Measurements from ENCODE around the gene GPAT3.
"Not testable (repeated sequence)": the region's sequence is repeated elsewhere in the genome, so short reads cannot be mapped to it uniquely, and the experiment has no call there.

The GPAT3 gene

GRCh38 chr4:83572848-83573247 lies 36.9 kb downstream of the GPAT3 start:
- DNase-seq (ENCODE audit: low spot score) = no peak
- no peak for TF ChIP-seq CTCF (IDR thresholded peaks at IDR 0.05; ENCODE audit: borderline replicate concordance, control extremely low read depth, extremely low read depth, insufficient read depth, missing control alignments)
- in situ Hi-C loops (cut with MboI; ENCODE audit: low sequenced_read_pairs, unreplicated experiment) = no loop called here

DNA sequence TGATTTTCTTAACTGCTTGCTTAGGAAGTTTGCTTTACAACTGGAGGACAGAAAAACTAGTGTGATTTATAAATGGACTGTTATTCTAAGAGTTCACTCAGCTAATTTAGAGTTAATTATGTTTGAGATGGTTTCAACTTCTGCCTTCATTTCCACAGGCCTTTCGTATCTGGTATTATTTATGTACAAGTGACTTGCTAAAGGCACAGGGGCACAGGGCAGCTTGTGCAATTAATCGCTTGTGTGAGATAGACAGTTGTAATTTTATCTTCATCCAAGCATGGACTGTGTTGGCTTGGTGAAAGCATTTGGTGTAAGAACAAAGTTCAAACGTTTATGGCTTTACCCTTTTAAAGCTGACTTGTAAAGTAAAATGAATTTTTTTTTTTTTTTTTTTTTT lies 38.3 kb downstream of the GPAT3 start:
- in situ Hi-C loops (cut with MboI; ENCODE audit: low sequenced_read_pairs, unreplicated experiment) = no loop called here
- no peak for TF ChIP-seq CTCF (IDR thresholded peaks at IDR 0.05; ENCODE audit: borderline replicate concordance, control extremely low read depth, extremely low read depth, insufficient read depth, missing control alignments)
- DNase-seq (ENCODE audit: low spot score) = no peak

DNA sequence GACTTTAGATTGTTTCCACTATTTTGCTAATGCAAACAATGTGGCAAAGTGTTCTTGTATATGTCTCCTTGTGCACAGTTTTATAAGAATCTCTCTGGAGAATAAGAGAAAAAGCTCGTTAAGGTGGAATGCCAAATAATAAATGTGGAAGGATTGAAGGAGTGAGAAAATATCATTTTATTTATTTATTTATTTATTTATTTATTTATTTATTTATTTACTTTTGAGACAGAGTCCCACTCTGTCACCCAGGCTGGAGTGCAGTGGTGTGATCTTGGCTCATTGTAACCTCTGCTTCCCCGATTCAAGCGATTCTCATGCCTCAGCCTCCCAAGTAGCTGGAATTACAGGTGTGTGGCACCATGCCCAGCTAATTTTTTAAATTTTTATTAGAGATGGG lies 40.3 kb downstream of the GPAT3 start:
- in situ Hi-C loops (cut with MboI; ENCODE audit: low sequenced_read_pairs, unreplicated experiment); DNase-seq (ENCODE audit: low spot score): not testable (repeated sequence)

GRCh38 chr4:83581411-83582288 lies 45.7 kb downstream of the GPAT3 start:
- TF ChIP-seq CTCF (IDR thresholded peaks at IDR 0.05; ENCODE audit: borderline replicate concordance, control extremely low read depth, extremely low read depth, insufficient read depth, missing control alignments) = no peak
- DNase-seq (ENCODE audit: low spot score) = no peak
- in situ Hi-C loops (cut with MboI; ENCODE audit: low sequenced_read_pairs, unreplicated experiment) = no loop called here

- TF ChIP-seq CTCF (IDR thresholded peaks at IDR 0.05; ENCODE audit: borderline replicate concordance, control extremely low read depth, extremely low read depth, insufficient read depth, missing control alignments) = no peak
- DNase-seq (ENCODE audit: low spot score) = no peak
- in situ Hi-C loops (cut with MboI; ENCODE audit: low sequenced_read_pairs, unreplicated experiment) = no loop called here
Measured at GRCh38 chr4:83582289-83582785, 46.4 kb downstream of the GPAT3 start.

DNA sequence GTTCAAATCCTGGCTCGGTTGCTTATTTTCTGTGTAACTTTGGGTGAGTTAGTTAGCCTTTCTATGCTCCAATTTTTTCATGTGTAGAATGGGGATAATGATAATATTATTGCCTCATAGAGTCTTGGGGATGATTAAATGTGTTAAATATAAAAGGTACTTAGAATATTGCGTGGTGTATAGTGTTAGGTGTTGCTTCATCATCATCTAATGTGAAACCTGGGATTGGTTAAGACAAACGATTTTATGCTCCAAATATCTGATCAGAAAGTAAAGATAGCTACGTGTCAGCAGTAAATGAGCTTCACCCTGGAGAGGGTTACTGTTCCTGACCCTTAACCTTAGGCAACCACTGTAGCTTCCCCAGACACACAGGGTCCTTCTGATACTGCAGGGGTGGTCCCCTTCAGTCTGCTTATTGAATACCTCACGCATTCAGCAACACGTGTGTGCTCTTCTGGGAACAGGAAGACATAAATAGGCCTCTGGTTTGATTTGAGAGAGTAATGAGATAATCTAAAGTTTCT lies 50.1 kb downstream of the GPAT3 start:
- in situ Hi-C loops (cut with MboI; ENCODE audit: low sequenced_read_pairs, unreplicated experiment) = no loop called here
- no peak for DNase-seq (ENCODE audit: low spot score)

More for the DNA sequence above, 50.1 kb downstream of the GPAT3 start:
- no peak for TF ChIP-seq CTCF (IDR thresholded peaks at IDR 0.05; ENCODE audit: borderline replicate concordance, control extremely low read depth, extremely low read depth, insufficient read depth, missing control alignments)

Measured in GM13976 (cell line).